GM23338 (cell line): Measurements from ENCODE around the gene EXOC7. TPM values are rescaled to one million over a fixed set of nuclear protein-coding genes. Genes with fewer than 3 reads are reported as not detected.

Source experiments
- ETS1 ChIP-seq: IDR thresholded peaks from 2 replicates; pipeline ENCODE4 v1.6.1; 2016; ENCODE audit warnings: antibody characterized with exemption
- EZH2 ChIP-seq: fragments of 200-600 bp; sonication (generic); IDR thresholded peaks from one replicate; pipeline ENCODE4 v1.8.0; 2017; ENCODE audit warnings: antibody characterized with exemption, mild to moderate bottlenecking, low read depth; ENCODE audit not compliant: unreplicated experiment
- EZH2phosphoT487 ChIP-seq: fragments of 200-600 bp; sonication (generic); IDR thresholded peaks from one replicate; pipeline ENCODE4 v1.8.1; 2018; ENCODE audit warnings: antibody characterized with exemption; ENCODE audit not compliant: unreplicated experiment
- NANOG ChIP-seq: IDR thresholded peaks from 2 replicates; pipeline ENCODE4 v1.6.1; 2016; ENCODE audit warnings: antibody characterized with exemption, borderline replicate concordance
- POLR2AphosphoS5 ChIP-seq: IDR thresholded peaks from 2 replicates; pipeline ENCODE4 v1.6.1; 2016; ENCODE audit warnings: antibody characterized with exemption, low read depth
- polyA plus RNA-seq: library from polyadenylated mRNA; unstranded; fragments of >200 nt; fragmentation: Nextera tagmentation; extraction: Ambion mirVana; gene quantifications from 2 replicates; pipeline ENCODE4 v1.2.1, GENCODE V29; 2016
- total RNA-seq: library from RNA; depleted of rRNA; stranded (reverse); fragments of >200 nt; shearing (Covaris generic); gene quantifications from 2 replicates; pipeline ENCODE4 v1.2.3, GENCODE V29; 2014
- TF ChIP-seq, protein P1 (sequence below): fragments of 250-450 bp; sonication (Bioruptor Pico); IDR thresholded peaks from 2 replicates; pipeline ENCODE4 v1.5.0; 2020; ENCODE audit warnings: mild to moderate bottlenecking, moderate library complexity

The EXOC7 gene
- total and polyA plus RNA-seq, 2 experiments from 2014 or later = 75.4 to 77.4 TPM

DNA sequence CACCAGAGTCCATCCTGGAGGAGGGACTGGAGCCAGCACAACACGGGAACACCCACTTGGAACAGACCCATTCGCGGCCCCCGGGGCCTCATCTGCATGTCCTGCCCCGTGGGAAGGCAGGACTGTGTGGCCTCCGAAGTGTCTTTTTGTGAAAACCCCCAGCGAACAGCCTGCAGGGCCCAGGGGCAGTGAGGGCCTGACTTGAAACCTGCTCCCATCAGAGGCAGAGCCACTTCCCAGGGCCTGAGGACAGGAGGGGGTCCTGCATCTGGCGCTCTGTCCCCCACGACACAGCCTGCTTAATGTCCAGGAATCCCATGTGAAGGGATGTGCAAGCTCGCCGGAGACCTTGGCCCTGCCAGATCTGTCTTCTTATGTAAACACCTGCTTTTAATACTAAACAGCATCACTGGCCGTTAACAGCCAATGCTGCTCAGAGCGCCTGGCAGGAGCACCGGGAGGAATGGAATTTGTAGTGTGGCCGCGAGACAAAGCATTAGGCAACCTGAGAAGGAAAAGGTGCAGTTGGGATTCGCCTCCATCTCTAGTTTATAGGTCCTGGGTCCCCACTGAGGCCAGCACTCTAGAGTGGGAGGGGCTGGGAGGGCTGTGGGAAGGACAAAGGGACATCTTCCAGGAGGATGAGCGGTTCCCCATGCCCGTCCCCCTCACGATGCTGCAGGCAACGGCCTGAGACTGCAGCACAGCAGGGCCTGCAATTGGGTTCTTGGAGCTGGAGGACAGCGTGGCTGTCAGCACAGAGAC is 66.9 kb downstream of the EXOC7 start (continued):
- TF ChIP-seq, protein P1, sequence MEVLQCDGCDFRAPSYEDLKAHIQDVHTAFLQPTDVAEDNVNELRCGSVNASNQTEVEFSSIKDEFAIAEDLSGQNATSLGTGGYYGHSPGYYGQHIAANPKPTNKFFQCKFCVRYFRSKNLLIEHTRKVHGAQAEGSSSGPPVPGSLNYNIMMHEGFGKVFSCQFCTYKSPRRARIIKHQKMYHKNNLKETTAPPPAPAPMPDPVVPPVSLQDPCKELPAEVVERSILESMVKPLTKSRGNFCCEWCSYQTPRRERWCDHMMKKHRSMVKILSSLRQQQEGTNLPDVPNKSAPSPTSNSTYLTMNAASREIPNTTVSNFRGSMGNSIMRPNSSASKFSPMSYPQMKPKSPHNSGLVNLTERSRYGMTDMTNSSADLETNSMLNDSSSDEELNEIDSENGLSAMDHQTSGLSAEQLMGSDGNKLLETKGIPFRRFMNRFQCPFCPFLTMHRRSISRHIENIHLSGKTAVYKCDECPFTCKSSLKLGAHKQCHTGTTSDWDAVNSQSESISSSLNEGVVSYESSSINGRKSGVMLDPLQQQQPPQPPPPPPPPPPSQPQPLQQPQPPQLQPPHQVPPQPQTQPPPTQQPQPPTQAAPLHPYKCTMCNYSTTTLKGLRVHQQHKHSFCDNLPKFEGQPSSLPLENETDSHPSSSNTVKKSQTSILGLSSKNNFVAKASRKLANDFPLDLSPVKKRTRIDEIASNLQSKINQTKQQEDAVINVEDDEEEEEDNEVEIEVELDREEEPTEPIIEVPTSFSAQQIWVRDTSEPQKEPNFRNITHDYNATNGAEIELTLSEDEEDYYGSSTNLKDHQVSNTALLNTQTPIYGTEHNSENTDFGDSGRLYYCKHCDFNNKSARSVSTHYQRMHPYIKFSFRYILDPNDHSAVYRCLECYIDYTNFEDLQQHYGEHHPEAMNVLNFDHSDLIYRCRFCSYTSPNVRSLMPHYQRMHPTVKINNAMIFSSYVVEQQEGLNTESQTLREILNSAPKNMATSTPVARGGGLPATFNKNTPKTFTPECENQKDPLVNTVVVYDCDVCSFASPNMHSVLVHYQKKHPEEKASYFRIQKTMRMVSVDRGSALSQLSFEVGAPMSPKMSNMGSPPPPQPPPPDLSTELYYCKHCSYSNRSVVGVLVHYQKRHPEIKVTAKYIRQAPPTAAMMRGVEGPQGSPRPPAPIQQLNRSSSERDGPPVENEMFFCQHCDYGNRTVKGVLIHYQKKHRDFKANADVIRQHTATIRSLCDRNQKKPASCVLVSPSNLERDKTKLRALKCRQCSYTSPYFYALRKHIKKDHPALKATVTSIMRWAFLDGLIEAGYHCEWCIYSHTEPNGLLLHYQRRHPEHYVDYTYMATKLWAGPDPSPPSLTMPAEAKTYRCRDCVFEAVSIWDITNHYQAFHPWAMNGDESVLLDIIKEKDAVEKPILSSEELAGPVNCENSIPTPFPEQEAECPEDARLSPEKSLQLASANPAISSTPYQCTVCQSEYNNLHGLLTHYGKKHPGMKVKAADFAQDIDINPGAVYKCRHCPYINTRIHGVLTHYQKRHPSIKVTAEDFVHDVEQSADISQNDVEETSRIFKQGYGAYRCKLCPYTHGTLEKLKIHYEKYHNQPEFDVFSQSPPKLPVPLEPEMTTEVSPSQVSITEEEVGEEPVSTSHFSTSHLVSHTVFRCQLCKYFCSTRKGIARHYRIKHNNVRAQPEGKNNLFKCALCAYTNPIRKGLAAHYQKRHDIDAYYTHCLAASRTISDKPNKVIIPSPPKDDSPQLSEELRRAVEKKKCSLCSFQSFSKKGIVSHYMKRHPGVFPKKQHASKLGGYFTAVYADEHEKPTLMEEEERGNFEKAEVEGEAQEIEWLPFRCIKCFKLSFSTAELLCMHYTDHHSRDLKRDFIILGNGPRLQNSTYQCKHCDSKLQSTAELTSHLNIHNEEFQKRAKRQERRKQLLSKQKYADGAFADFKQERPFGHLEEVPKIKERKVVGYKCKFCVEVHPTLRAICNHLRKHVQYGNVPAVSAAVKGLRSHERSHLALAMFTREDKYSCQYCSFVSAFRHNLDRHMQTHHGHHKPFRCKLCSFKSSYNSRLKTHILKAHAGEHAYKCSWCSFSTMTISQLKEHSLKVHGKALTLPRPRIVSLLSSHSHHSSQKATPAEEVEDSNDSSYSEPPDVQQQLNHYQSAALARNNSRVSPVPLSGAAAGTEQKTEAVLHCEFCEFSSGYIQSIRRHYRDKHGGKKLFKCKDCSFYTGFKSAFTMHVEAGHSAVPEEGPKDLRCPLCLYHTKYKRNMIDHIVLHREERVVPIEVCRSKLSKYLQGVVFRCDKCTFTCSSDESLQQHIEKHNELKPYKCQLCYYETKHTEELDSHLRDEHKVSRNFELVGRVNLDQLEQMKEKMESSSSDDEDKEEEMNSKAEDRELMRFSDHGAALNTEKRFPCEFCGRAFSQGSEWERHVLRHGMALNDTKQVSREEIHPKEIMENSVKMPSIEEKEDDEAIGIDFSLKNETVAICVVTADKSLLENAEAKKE (CRISPR knock-in tag) = no peak
- no peak for TF ChIP-seq EZH2
- no peak for TF ChIP-seq POLR2AphosphoS5
- no peak for TF ChIP-seq ETS1
- TF ChIP-seq NANOG = no peak
- TF ChIP-seq EZH2phosphoT487 = no peak
